Upper lobe of left lung (tissue), 6 donors: Measurements from ENCODE around the gene RABGAP1. TPM values are rescaled to one million over a fixed set of nuclear protein-coding genes. Genes with fewer than 3 reads are reported as not detected.

Source experiments
- ATAC-seq, 2 donors: fragments of 200-7000 bp; cut with Tn5 transposase; one replicate each; pipeline ENCODE4 v1.9.1; 2022; ENCODE audit warnings: mild to moderate bottlenecking in 2 of 2, moderate library complexity in 2 of 2; ENCODE audit not compliant: low FRiP score in 2 of 2
- DNase-seq, 2 donors: peaks; one replicate each; pipeline ENCODE4 v3.0.0-alpha.2; 2019 to 2020
- H3K27ac ChIP-seq, 4 donors: fragments of 200-600 bp; sonication (generic); one replicate each; pipeline ENCODE4 v1.5.1; 2016 to 2019
- H3K27me3 ChIP-seq, 4 donors: fragments of 200-600 bp; sonication (generic); one replicate each; pipeline ENCODE4 v1.5.1; 2017 to 2019
- H3K36me3 ChIP-seq, 4 donors: fragments of 200-600 bp; sonication (generic); one replicate each; pipeline ENCODE4 v1.5.1; 2016 to 2019
- H3K4me1 ChIP-seq, 4 donors: fragments of 200-600 bp; sonication (generic); one replicate each; pipeline ENCODE4 v1.5.1; 2018 to 2019
- H3K4me3 ChIP-seq, 4 donors: fragments of 200-600 bp; sonication (generic); one replicate each; pipeline ENCODE4 v1.5.1; 2017 to 2019; ENCODE audit warnings: mild to moderate bottlenecking in 2 of 4, moderate library complexity in 1 of 4
- H3K9me3 ChIP-seq, 4 donors: fragments of 200-600 bp; sonication (generic); one replicate each; pipeline ENCODE4 v1.5.1; 2018 to 2019
- EP300 ChIP-seq, 4 donors: sonication (generic); formaldehyde crosslinking; IDR thresholded peaks; one replicate each; pipeline ENCODE4 v1.5.1; 2017; ENCODE audit warnings: antibody characterized with exemption in 4 of 4, control low read depth in 2 of 4
- POLR2A ChIP-seq, 4 donors: fragments of 450-650 bp; IDR thresholded peaks; one replicate each; pipeline ENCODE4 v1.5.1; 2016 to 2017; ENCODE audit warnings: antibody characterized with exemption in 4 of 4, mild to moderate bottlenecking in 2 of 4
- POLR2AphosphoS5 ChIP-seq, 2 donors: sonication (generic); formaldehyde crosslinking; IDR thresholded peaks; one replicate each; pipeline ENCODE4 v1.5.1; 2017; ENCODE audit warnings: antibody characterized with exemption in 2 of 2
- WGBS, 2 donors: methylation state at CpG; one replicate each; pipeline ENCODE4 v1.1.5; 2017 to 2018; 5-methylcytosine and 5-hydroxymethylcytosine counted together
- total RNA-seq, 6 donors: library from RNA; depleted of rRNA in 4 of 6; stranded (reverse); fragments of >200 nt in 4 of 6; gene quantifications; one replicate each; pipeline versions ENCODE4 v1.1.0 to v1.2.1, GENCODE V29; 2016 to 2021
- TF ChIP-seq, protein P1 (sequence below), 6 experiments: fragments of 450-650 bp in 4 of 6; fragments of 200-600 bp in 2 of 6; sonication (generic) in 2 of 6; IDR thresholded peaks; one replicate each; pipeline ENCODE4 v1.5.1; 2016 to 2019; ENCODE audit warnings: antibody characterized with exemption in 6 of 6
- donor health status: DM: no; HTN: no; CAD: no; lungs with moderate emphysema.
- donor health status: DM: no; HTN: yes; CAD: no; lungs with severe emphysema.

RABGAP1 gene
- total RNA-seq, 6 donors from 2014 or later: 41.7 to 147 (median 62.6) TPM

GRCh38 chr9:123107639-123108285 lies 166.9 kb downstream of the RABGAP1 start:
- Histone ChIP-seq H3K9me3 (no peaks in the 10 kb centered on the region), H3K4me3 (no peak overlapping the region), H3K36me3 (peaks cover 2 to 76% (median 46%) of the 10 kb centered on the region in 4 donors), H3K4me1 (peaks cover 8 to 11% (median 10%) of the 10 kb centered on the region in 4 donors), H3K27ac (no peak overlapping the region), H3K27me3 (no peaks in the 10 kb centered on the region)
- no peak for TF ChIP-seq POLR2AphosphoS5 (IDR thresholded peaks at IDR 0.05)
- TF ChIP-seq POLR2A (IDR thresholded peaks at IDR 0.05): no peak
- TF ChIP-seq, protein P1, sequence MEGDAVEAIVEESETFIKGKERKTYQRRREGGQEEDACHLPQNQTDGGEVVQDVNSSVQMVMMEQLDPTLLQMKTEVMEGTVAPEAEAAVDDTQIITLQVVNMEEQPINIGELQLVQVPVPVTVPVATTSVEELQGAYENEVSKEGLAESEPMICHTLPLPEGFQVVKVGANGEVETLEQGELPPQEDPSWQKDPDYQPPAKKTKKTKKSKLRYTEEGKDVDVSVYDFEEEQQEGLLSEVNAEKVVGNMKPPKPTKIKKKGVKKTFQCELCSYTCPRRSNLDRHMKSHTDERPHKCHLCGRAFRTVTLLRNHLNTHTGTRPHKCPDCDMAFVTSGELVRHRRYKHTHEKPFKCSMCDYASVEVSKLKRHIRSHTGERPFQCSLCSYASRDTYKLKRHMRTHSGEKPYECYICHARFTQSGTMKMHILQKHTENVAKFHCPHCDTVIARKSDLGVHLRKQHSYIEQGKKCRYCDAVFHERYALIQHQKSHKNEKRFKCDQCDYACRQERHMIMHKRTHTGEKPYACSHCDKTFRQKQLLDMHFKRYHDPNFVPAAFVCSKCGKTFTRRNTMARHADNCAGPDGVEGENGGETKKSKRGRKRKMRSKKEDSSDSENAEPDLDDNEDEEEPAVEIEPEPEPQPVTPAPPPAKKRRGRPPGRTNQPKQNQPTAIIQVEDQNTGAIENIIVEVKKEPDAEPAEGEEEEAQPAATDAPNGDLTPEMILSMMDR (IDR thresholded peaks at IDR 0.05): no peak
- TF ChIP-seq EP300 (IDR thresholded peaks at IDR 0.05): no peak
- ATAC-seq (no peak), DNase-seq (no peak)
- WGBS, 2 donors: 79 to 85% methylated on average over 10 to 11 of the region's 11 CpGs

DNA sequence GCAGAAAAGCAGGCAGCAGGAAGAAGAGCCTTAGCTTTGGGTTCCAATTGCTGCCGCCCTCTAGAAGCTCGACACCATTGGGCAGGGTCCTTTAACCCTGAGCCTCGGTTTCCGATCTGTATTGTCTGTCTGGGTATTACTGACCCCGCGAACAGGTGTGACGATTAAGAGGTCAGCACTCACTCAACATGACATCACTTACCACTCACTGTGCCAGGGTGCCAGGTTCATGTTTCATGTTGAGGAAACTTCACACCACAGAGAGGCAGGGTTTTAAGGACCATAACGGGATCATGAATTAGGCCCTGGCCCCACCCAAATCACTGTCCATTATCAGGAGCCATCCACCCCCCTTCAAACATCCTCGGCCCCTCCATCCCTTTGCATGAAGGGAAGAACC lies 168.2 kb downstream of the RABGAP1 start:
- 92% methylated on average over 9 of the region's 9 CpGs for WGBS, 2 donors
- Histone ChIP-seq H3K4me3 (no peak overlapping the region), H3K36me3 (peaks cover 0 to 65% (median 40%) of the 10 kb centered on the region in 4 donors), H3K9me3 (no peaks in the 10 kb centered on the region), H3K4me1 (peaks cover 8 to 11% (median 10%) of the 10 kb centered on the region in 4 donors), H3K27me3 (no peaks in the 10 kb centered on the region), H3K27ac (no peak overlapping the region)
- no peak for DNase-seq
- no peak for ATAC-seq
- TF ChIP-seq POLR2AphosphoS5 (IDR thresholded peaks at IDR 0.05) (no peak), EP300 (IDR thresholded peaks at IDR 0.05) (no peak), POLR2A (IDR thresholded peaks at IDR 0.05) (no peak)
- TF ChIP-seq, protein P1 (IDR thresholded peaks at IDR 0.05): no peak

DNA sequence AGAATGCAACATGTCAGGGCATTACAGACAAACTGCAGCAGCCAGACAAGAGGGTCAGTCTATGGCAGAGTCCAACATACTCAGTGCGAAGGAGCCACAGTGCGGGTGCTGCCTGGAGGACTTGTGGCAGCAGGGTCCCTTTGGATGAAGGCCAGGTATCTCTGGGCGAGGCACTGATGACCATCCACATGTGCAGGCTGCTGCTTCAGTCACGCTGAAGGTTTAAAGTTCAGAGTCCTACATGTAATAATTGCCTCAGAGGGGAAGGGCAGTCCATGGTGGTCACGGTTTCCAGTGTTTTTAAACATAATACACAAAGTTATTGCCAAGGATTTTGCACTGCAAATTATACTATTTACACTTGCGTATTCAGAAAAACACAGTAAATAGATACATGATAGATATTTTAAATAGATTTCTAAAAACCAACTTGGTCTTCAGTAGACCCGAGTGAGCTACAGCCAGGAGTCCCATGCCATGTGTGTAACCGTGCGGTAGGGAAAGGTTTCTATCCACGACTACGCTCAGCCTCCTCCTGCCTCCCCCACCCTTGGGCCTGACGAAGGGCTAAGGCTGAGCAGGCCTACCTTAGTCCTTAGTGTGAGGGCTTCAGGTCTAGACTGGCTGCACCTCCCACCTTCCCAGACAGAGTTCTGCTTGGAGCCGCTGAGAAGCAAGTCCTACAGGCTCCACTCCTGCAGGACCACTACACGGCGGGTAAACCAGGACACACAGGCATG lies 168.9 kb downstream of the RABGAP1 start:
- H3K27ac ChIP-seq: no peak overlapping the region
- DNase-seq (no peak), ATAC-seq (no peak)
- H3K36me3 ChIP-seq: peaks cover 0 to 58% (median 36%) of the 10 kb centered on the region in 4 donors
- WGBS, 2 donors: 86 to 94% methylated on average over 12 to 15 of the region's 15 CpGs
- H3K4me1 ChIP-seq: peaks cover 8 to 11% (median 10%) of the 10 kb centered on the region in 4 donors
- H3K4me3 ChIP-seq: no peak overlapping the region
- TF ChIP-seq POLR2AphosphoS5 (IDR thresholded peaks at IDR 0.05): no peak
- no peak for TF ChIP-seq EP300 (IDR thresholded peaks at IDR 0.05)
- TF ChIP-seq, protein P1 (IDR thresholded peaks at IDR 0.05): no peak
- TF ChIP-seq POLR2A (IDR thresholded peaks at IDR 0.05): no peak
- H3K27me3 ChIP-seq: no peaks in the 10 kb centered on the region
- no peaks in the 10 kb centered on the region for H3K9me3 ChIP-seq

- H3K27ac ChIP-seq: peak overlapping the region in 2 of 4 donors; percentile 36 to 42
- no peak for ATAC-seq
- DNase-seq: peak in 1 of 2 donors; percentile 74
Observed at GRCh38 chr9:123111427-123112014, 170.7 kb downstream of the RABGAP1 start.

More at GRCh38 chr9:123111427-123112014, 170.7 kb downstream of the RABGAP1 start:
- WGBS, 2 donors: 44 to 60% methylated on average over 7 to 8 of the region's 8 CpGs
- TF ChIP-seq, protein P1 (IDR thresholded peaks at IDR 0.05): no peak
- no peaks in the 10 kb centered on the region for H3K9me3 ChIP-seq
- peaks cover 8 to 11% (median 10%) of the 10 kb centered on the region in 4 donors for H3K4me1 ChIP-seq
- H3K27me3 ChIP-seq: no peaks in the 10 kb centered on the region
- no peak overlapping the region for H3K4me3 ChIP-seq
- H3K36me3 ChIP-seq: peaks cover 0 to 42% (median 27%) of the 10 kb centered on the region in 4 donors
